Raji (cell line): Measurements from ENCODE around the gene LRRC57.
A peak's percentile ranks its signal among the peaks of the same experiment; 100 is the strongest.

ENCODE experiments used
- POLR2A ChIP-seq: IDR thresholded peaks from 2 replicates; pipeline ENCODE4 v1.6.1; 2011; ENCODE audit warnings: low read depth, low read length, control low read depth; ENCODE audit not compliant: insufficient read depth

Gene LRRC57

GRCh38 chr15:42576040-42576594, 27.5 kb upstream of the LRRC57 start:
- TF ChIP-seq POLR2A, result no peak

- TF ChIP-seq POLR2A, result peak; percentile 75
Measured at GRCh38 chr15:42575188-42576039, 26.8 kb upstream of the LRRC57 start, which contains the start of gene STARD9. Gene STARD9, plus strand, starts transcription at chr15:42575606. Its CDS starts 110 bp downstream, at chr15:42575716.

GRCh38 chr15:42558739-42559138, 10.1 kb upstream of the LRRC57 start:
- TF ChIP-seq POLR2A, result no peak

- TF ChIP-seq POLR2A, result no peak
Measured at GRCh38 chr15:42553554-42553953, 5.0 kb upstream of the LRRC57 start.

GRCh38 chr15:42549741-42550392, 1.3 kb upstream of the LRRC57 start:
- no peak for TF ChIP-seq POLR2A

GRCh38 chr15:42549032-42549491, 469 bp upstream of the LRRC57 start:
- no peak for TF ChIP-seq POLR2A

- TF ChIP-seq POLR2A, result no peak
Measured at GRCh38 chr15:42547918-42548248, 710 bp downstream of the LRRC57 start.

- no peak for TF ChIP-seq POLR2A
Measured at GRCh38 chr15:42544853-42545629, 3.6 kb downstream of the LRRC57 start.

- TF ChIP-seq POLR2A, result no peak
Measured at GRCh38 chr15:42533246-42533645, 15.3 kb downstream of the LRRC57 start.

GRCh38 chr15:42528970-42529369, 19.6 kb downstream of the LRRC57 start:
- TF ChIP-seq POLR2A, result no peak

- TF ChIP-seq POLR2A, result no peak
Measured at GRCh38 chr15:42523331-42523730, 25.3 kb downstream of the LRRC57 start.

GRCh38 chr15:42511007-42511391, 37.6 kb downstream of the LRRC57 start:
- no peak for TF ChIP-seq POLR2A

GRCh38 chr15:42510258-42511006, 38.2 kb downstream of the LRRC57 start:
- TF ChIP-seq POLR2A, result no peak

- no peak for TF ChIP-seq POLR2A
Measured at GRCh38 chr15:42508263-42508690, 40.3 kb downstream of the LRRC57 start.
